ENCODE measurements around the gene AGAP2. TPM values are rescaled to one million over a fixed set of nuclear protein-coding genes. Genes with fewer than 3 reads are reported as not detected.

The AGAP2 gene
- total RNA-seq, 1 experiment from 2014 or later = 0.57 TPM

- no peak for DNase-seq
- BruUV-seq (replicated peaks) = no TSS peak
- no peak overlapping the region for H3K4me3 Mint-ChIP-seq (ENCODE audit: low read depth, unreplicated experiment)
- no peaks in the 10 kb centered on the region for H3K27me3 Mint-ChIP-seq (ENCODE audit: unreplicated experiment)
- CTCF ChIA-PET = no interaction called here
- intact Hi-C loops (cut with micrococcal nuclease; ENCODE audit: unreplicated experiment) = no loop called here
- H3K9me3 Mint-ChIP-seq (ENCODE audit: low read depth, unreplicated experiment) = no peaks in the 10 kb centered on the region
- no peaks in the 10 kb centered on the region for H3K4me1 Mint-ChIP-seq (ENCODE audit: low read depth, unreplicated experiment)
- H3K36me3 Mint-ChIP-seq (ENCODE audit: insufficient read depth, unreplicated experiment) = peaks cover 24% of the 10 kb centered on the region
- TF ChIP-seq CTCF (IDR thresholded peaks at IDR 0.05; ENCODE audit: unreplicated experiment) = no peak
- no peak overlapping the region for H3K27ac Mint-ChIP-seq (ENCODE audit: unreplicated experiment)
Observed at GRCh38 chr12:57779736-57780135, 41.2 kb upstream of the AGAP2 start.

- CTCF ChIA-PET = no interaction called here
- Mint-ChIP-seq H3K4me1 (ENCODE audit: low read depth, unreplicated experiment) (no peaks in the 10 kb centered on the region), H3K27me3 (ENCODE audit: unreplicated experiment) (no peaks in the 10 kb centered on the region), H3K27ac (ENCODE audit: unreplicated experiment) (no peak overlapping the region), H3K4me3 (ENCODE audit: low read depth, unreplicated experiment) (no peak overlapping the region), H3K36me3 (ENCODE audit: insufficient read depth, unreplicated experiment) (peaks cover 28% of the 10 kb centered on the region), H3K9me3 (ENCODE audit: low read depth, unreplicated experiment) (no peaks in the 10 kb centered on the region)
- intact Hi-C loops (cut with micrococcal nuclease; ENCODE audit: unreplicated experiment) = no loop called here
- DNase-seq = no peak
- no peak for TF ChIP-seq CTCF (IDR thresholded peaks at IDR 0.05; ENCODE audit: unreplicated experiment)
- no TSS peak for BruUV-seq (replicated peaks)
Observed at GRCh38 chr12:57777911-57778310, 39.4 kb upstream of the AGAP2 start.

- no peak overlapping the region for H3K4me3 Mint-ChIP-seq (ENCODE audit: low read depth, unreplicated experiment)
- BruUV-seq (replicated peaks) = no TSS peak
Observed at GRCh38 chr12:57777367-57777766, 38.8 kb upstream of the AGAP2 start.

GRCh38 chr12:57776247-57776587 lies 37.7 kb upstream of the AGAP2 start:
- CTCF ChIA-PET = no interaction called here
- H3K36me3 Mint-ChIP-seq (ENCODE audit: insufficient read depth, unreplicated experiment) = peaks cover 40% of the 10 kb centered on the region
- intact Hi-C loops (cut with micrococcal nuclease; ENCODE audit: unreplicated experiment) = no loop called here
- TF ChIP-seq CTCF (IDR thresholded peaks at IDR 0.05; ENCODE audit: unreplicated experiment) = no peak
- no peak overlapping the region for H3K4me3 Mint-ChIP-seq (ENCODE audit: low read depth, unreplicated experiment)
- DNase-seq = no peak
- H3K27ac Mint-ChIP-seq (ENCODE audit: unreplicated experiment) = no peak overlapping the region
- H3K9me3 Mint-ChIP-seq (ENCODE audit: low read depth, unreplicated experiment) = no peaks in the 10 kb centered on the region
- BruUV-seq (replicated peaks) = no TSS peak
- no peaks in the 10 kb centered on the region for H3K27me3 Mint-ChIP-seq (ENCODE audit: unreplicated experiment)
- peaks cover 2% of the 10 kb centered on the region for H3K4me1 Mint-ChIP-seq (ENCODE audit: low read depth, unreplicated experiment)

More at GRCh38 chr12:57777367-57777766, 38.8 kb upstream of the AGAP2 start:
- intact Hi-C loops (cut with micrococcal nuclease; ENCODE audit: unreplicated experiment) = no loop called here
- no peaks in the 10 kb centered on the region for H3K4me1 Mint-ChIP-seq (ENCODE audit: low read depth, unreplicated experiment)
- no peaks in the 10 kb centered on the region for H3K9me3 Mint-ChIP-seq (ENCODE audit: low read depth, unreplicated experiment)
- no peak for TF ChIP-seq CTCF (IDR thresholded peaks at IDR 0.05; ENCODE audit: unreplicated experiment)
- H3K27ac Mint-ChIP-seq (ENCODE audit: unreplicated experiment) = no peak overlapping the region
- no peak for DNase-seq
- CTCF ChIA-PET = no interaction called here
- H3K36me3 Mint-ChIP-seq (ENCODE audit: insufficient read depth, unreplicated experiment) = peaks cover 28% of the 10 kb centered on the region
- no peaks in the 10 kb centered on the region for H3K27me3 Mint-ChIP-seq (ENCODE audit: unreplicated experiment)
